Transverse colon (tissue), 4 donors: ENCODE measurements around the gene ELOB.

Experiments used
- CTCF ChIP-seq, 5 experiments: fragments of 200-600 bp in 3 of 5; fragments of 450-650 bp in 2 of 5; sonication (generic) in 3 of 5; IDR thresholded peaks; 1 replicate in 2 of 5; 2 replicates in 3 of 5; pipeline ENCODE4 v1.5.1; 2016 to 2017; ENCODE audit warnings: antibody characterized with exemption in 5 of 5, inconsistent platforms in 3 of 5, mild to moderate bottlenecking in 2 of 5, moderate library complexity in 1 of 5
- EP300 ChIP-seq: sonication (generic); formaldehyde crosslinking; IDR thresholded peaks from one replicate; pipeline ENCODE4 v1.6.1; 2017; ENCODE audit warnings: antibody characterized with exemption, low read depth
- POLR2A ChIP-seq: fragments of 450-650 bp; IDR thresholded peaks from one replicate; pipeline ENCODE4 v1.6.1; 2016; ENCODE audit warnings: antibody characterized with exemption, mild to moderate bottlenecking, moderate library complexity
- POLR2AphosphoS5 ChIP-seq, 3 donors: sonication (generic); formaldehyde crosslinking; IDR thresholded peaks; one replicate each; pipeline ENCODE4 v1.6.1; 2016; ENCODE audit warnings: antibody characterized with exemption in 3 of 3

GRCh38 chr16:2777903-2778629, 986 bp upstream of the ELOB start:
- TF ChIP-seq CTCF (IDR thresholded peaks at IDR 0.05) (no peak), EP300 (no peak), POLR2AphosphoS5 (IDR thresholded peaks at IDR 0.05) (no peak), POLR2A (no peak)
